SU-DHL-6 (cell line): ENCODE data around the gene FGF22.

Experiments used
- H2AFZ ChIP-seq: fragments of 200-600 bp; sonication (generic); 2 replicates; pipeline ENCODE4 v1.6.1; 2014; ENCODE audit warnings: low read depth, mild to moderate bottlenecking, moderate library complexity, mixed read lengths, antibody characterized with exemption, low read length; ENCODE audit not compliant: severe bottlenecking
- H3F3A ChIP-seq: fragments of 200-600 bp; shearing (Covaris generic); 2 replicates; pipeline ENCODE4 v1.6.0; 2016; ENCODE audit warnings: antibody characterized with exemption, mild to moderate bottlenecking; ENCODE audit not compliant: insufficient read depth
- H3K27ac ChIP-seq: fragments of 200-600 bp; sonication (generic); 2 replicates; pipeline ENCODE4 v1.5.1; 2016; ENCODE audit warnings: low read depth, mild to moderate bottlenecking, low read length, moderate library complexity, mixed read lengths
- H3K27me3 ChIP-seq: fragments of 200-600 bp; sonication (generic), shearing (Covaris generic); 2 replicates; pipeline ENCODE4 v1.6.0; 2014; ENCODE audit warnings: mild to moderate bottlenecking, low read length
- H3K36me3 ChIP-seq: fragments of 200-600 bp; sonication (generic); 2 replicates; pipeline ENCODE4 v1.6.1; 2014; ENCODE audit warnings: mild to moderate bottlenecking, low read length, mixed read lengths
- H3K4me2 ChIP-seq: fragments of 300-600, 200-600 bp; shearing (Covaris generic), sonication (generic); 2 replicates; pipeline ENCODE4 v1.6.0; 2014; ENCODE audit warnings: low read length, low read depth, mild to moderate bottlenecking; ENCODE audit not compliant: poor library complexity, severe bottlenecking
- H3K4me3 ChIP-seq: fragments of 200-600 bp; sonication (generic); 2 replicates; pipeline ENCODE4 v1.5.1; 2014; ENCODE audit warnings: antibody characterized with exemption, low read length, mild to moderate bottlenecking, mixed read lengths; ENCODE audit not compliant: insufficient read depth, poor library complexity, severe bottlenecking
- H3K79me2 ChIP-seq: fragments of 200-600 bp; sonication (generic); 2 replicates; pipeline ENCODE4 v1.6.1; 2014; ENCODE audit warnings: mild to moderate bottlenecking, low read length, moderate library complexity; ENCODE audit not compliant: insufficient read depth
- H3K9ac ChIP-seq: fragments of 200-600 bp; sonication (generic); 2 replicates; pipeline ENCODE4 v1.7.0; 2014; ENCODE audit warnings: mild to moderate bottlenecking, low read length
- H3K9me2 ChIP-seq: fragments of 200-600 bp; sonication (generic); replicated peaks from 2 replicates; pipeline ENCODE4 v1.6.1; 2014; ENCODE audit warnings: low read length; ENCODE audit not compliant: insufficient read depth
- H3K9me3 ChIP-seq: fragments of 200-600 bp; sonication (generic); 2 replicates; pipeline ENCODE4 v1.6.1; 2014; ENCODE audit warnings: low read length, mixed read lengths; ENCODE audit not compliant: insufficient read depth
- H4K20me1 ChIP-seq: fragments of 200-600 bp; sonication (generic); 2 replicates; pipeline ENCODE4 v1.6.1; 2014; ENCODE audit warnings: low read depth, mild to moderate bottlenecking, antibody characterized with exemption, low read length, moderate library complexity, mixed read lengths
- EZH2phosphoT487 ChIP-seq: fragments of 200-600 bp; sonication (generic), shearing (Covaris generic); conservative IDR thresholded peaks from 2 replicates; pipeline ENCODE4 v1.6.1; 2018; ENCODE audit warnings: mild to moderate bottlenecking, antibody characterized with exemption, low read length, moderate library complexity, mixed read lengths
- TF ChIP-seq, protein P1 (sequence below): fragments of 200-600 bp; sonication (generic); IDR thresholded peaks from one replicate; pipeline ENCODE4 v1.5.1; 2017; ENCODE audit warnings: antibody characterized with exemption, mild to moderate bottlenecking, low read length, moderate library complexity; ENCODE audit not compliant: insufficient read depth, poor library complexity, severe bottlenecking

The FGF22 gene

DNA sequence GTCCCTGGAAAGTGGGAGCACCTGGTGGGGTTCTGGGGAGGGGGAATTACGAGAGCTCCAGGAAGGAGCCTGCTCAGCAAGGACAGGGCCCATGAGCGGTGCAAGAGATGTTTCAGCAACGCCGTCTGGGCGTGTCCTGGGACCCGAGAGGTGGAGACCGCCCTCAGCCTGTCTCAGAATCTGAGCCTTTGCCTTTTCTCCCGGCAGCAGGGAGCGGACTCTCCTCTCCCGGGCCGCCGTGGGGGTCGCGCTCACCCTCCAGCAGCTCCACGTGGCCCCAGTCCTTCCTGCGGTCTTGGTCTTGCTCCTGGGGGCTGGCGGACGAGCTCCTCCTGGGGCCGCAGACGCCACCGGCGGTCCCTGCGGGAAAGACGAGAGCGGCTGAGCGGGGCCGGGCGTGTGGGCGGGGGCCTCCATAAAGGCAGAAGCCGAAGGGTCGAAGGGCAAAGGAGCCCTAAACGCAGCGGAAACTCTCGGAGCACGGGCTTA is 7.1 kb upstream of the FGF22 start:
- H3K4me3 ChIP-seq = peak overlapping the region; percentile 90
- H4K20me1 ChIP-seq = no peaks in the 10 kb centered on the region
- H3K27ac ChIP-seq = peak overlapping the region; percentile 52
- H2AFZ ChIP-seq = peak overlapping the region; percentile 88
- no peaks in the 10 kb centered on the region for H3K9me3 ChIP-seq
- peaks cover 2% of the 10 kb centered on the region; the same call in 1 of the 2 replicates for H3K36me3 ChIP-seq
- H3K9me2 ChIP-seq = no peaks in the 10 kb centered on the region
- H3K79me2 ChIP-seq = peaks cover 17% of the 10 kb centered on the region; the same call in 1 of the 2 replicates
- TF ChIP-seq, protein P1, sequence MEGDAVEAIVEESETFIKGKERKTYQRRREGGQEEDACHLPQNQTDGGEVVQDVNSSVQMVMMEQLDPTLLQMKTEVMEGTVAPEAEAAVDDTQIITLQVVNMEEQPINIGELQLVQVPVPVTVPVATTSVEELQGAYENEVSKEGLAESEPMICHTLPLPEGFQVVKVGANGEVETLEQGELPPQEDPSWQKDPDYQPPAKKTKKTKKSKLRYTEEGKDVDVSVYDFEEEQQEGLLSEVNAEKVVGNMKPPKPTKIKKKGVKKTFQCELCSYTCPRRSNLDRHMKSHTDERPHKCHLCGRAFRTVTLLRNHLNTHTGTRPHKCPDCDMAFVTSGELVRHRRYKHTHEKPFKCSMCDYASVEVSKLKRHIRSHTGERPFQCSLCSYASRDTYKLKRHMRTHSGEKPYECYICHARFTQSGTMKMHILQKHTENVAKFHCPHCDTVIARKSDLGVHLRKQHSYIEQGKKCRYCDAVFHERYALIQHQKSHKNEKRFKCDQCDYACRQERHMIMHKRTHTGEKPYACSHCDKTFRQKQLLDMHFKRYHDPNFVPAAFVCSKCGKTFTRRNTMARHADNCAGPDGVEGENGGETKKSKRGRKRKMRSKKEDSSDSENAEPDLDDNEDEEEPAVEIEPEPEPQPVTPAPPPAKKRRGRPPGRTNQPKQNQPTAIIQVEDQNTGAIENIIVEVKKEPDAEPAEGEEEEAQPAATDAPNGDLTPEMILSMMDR = no peak
- TF ChIP-seq EZH2phosphoT487 = no peak
- no peaks in the 10 kb centered on the region for H3F3A ChIP-seq
- H3K9ac ChIP-seq = peak overlapping the region; percentile 80
- peak overlapping the region; percentile 92 for H3K4me2 ChIP-seq
- no peaks in the 10 kb centered on the region for H3K27me3 ChIP-seq

DNA sequence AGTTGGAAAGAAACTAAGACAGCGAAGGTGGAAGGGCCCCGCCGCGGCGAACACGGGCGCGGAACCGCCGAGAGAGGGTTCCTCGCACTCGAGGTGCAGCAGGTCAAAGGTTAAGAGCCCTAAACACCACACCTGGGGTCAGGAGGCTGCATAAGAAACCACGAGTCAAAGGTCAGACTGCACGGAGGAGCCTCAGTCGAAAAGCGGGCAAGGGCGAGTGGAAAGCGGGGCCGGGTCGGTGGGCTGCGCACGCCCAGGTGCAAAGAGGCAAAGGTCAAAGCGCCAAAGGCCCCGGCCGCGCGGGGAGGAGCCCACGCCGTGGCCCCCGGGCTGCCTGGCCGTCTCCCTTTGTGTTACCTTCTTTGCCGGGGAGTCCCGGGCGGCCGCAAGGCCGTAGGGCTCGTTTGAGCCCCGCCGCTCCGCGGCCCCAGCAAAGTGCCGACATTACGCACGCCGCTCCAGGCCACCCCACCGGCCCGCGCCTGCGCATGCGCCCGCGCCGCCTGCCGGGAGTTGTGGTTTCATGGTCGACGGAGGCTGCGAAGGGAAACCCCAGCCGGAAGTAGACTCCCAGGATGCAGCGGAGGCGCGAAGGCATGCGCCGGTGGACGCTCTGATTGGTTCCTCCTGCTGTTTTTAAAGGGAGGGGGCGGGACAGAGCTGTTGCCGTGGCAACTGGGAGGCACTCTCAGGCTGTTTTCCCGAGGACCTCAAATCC is 6.5 kb upstream of the FGF22 start, which contains the start of gene POLRMT:
TSS of gene POLRMT (minus strand) at position 470 of the 718 bp plus-strand sequence. CDS start at position 445, 25 bp downstream.
- Histone ChIP-seq H3K9me3 (no peaks in the 10 kb centered on the region), H3K27ac (peak within 1 kb of the TSS; percentile 52), H3K27me3 (no peaks in the 10 kb centered on the region), H3K36me3 (peaks cover 2% of the 10 kb centered on the region; the same call in 1 of the 2 replicates), H4K20me1 (no peaks in the 10 kb centered on the region), H3K4me2 (peak within 1 kb of the TSS; percentile 92), H3K9ac (peak within 1 kb of the TSS; percentile 80), H3K79me2 (peaks cover 17% of the 10 kb centered on the region; the same call in 1 of the 2 replicates), H3K4me3 (peak within 1 kb of the TSS; percentile 90), H3K9me2 (no peaks in the 10 kb centered on the region), H2AFZ (peak within 1 kb of the TSS; percentile 89), H3F3A (no peaks in the 10 kb centered on the region)
- TF ChIP-seq EZH2phosphoT487 = no peak
- TF ChIP-seq, protein P1 = no peak

DNA sequence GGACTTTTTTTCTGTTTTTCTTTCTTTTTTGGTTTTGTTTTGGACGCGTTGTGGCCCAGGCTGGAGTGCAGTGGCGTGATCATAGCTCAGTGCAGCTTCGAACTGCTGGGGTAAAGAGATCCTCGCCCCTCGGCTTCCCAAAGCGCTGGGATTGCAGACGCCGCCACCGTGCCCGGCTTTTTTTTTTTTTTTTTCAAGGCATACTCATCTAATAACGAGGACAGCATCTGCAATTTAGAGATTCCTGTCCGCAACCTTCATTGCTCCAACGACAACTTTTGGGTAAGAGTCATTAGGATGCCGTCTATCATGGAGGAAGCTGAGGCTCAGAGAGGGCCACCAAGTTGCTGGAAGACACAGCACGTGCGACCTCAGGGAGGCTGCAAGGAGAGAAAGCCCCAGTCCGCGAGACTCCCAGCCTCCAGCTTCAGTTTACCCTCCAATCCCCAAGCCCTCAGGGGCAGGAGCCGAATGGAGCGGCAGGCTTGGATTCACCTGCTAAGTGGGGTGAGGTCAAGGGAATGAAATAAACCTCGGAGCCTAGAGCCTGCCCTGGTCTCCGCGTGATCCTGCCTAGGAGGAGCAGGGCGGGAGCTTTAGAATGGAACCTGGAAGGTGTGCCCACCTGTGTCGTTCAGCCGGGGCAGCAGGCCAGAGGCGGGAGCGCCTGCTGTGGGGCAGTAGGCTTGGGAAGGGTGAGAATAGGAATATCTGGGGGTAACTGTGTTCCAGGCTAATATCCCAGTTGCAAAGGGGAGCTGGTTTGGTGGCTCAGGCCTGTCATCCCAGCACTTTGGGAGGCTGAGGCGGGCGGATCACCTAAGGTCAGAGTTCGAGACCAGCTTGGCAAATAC is 5.7 kb upstream of the FGF22 start:
- Histone ChIP-seq H3K4me3 (peak overlapping the region; percentile 58), H3K27me3 (no peaks in the 10 kb centered on the region), H3K9me3 (no peaks in the 10 kb centered on the region), H3K36me3 (no peaks in the 10 kb centered on the region), H3K27ac (no peak overlapping the region), H3K9ac (peak overlapping the region; percentile 80), H3K79me2 (peaks cover 17% of the 10 kb centered on the region; the same call in 1 of the 2 replicates), H3K9me2 (no peaks in the 10 kb centered on the region), H3F3A (no peaks in the 10 kb centered on the region), H4K20me1 (no peaks in the 10 kb centered on the region), H3K4me2 (peak overlapping the region; percentile 92), H2AFZ (peak overlapping the region; percentile 89)
- TF ChIP-seq EZH2phosphoT487 = no peak
- TF ChIP-seq, protein P1 = no peak
